NB4 (cell line): ENCODE measurements around the gene EGFL7.

Source experiments
- CTCF ChIP-seq: IDR thresholded peaks from one replicate; pipeline ENCODE4 v1.5.1; 2012; ENCODE audit warnings: low read depth, low read length
- MAX ChIP-seq: IDR thresholded peaks from 2 replicates; pipeline ENCODE4 v1.6.1; 2011; ENCODE audit warnings: low read depth, low read length
- MYC ChIP-seq: IDR thresholded peaks from 2 replicates; pipeline ENCODE4 v1.6.1; 2011; ENCODE audit warnings: low read depth, low read length
- POLR2A ChIP-seq: IDR thresholded peaks from 2 replicates; pipeline ENCODE4 v1.6.1; 2011; ENCODE audit warnings: mild to moderate bottlenecking; ENCODE audit not compliant: insufficient read length; ENCODE audit errors: extremely low read depth

GRCh38 chr9:136684339-136684738 lies 21.6 kb downstream of the EGFL7 start:
- TF ChIP-seq MYC (no peak), CTCF (no peak), POLR2A (no peak), MAX (no peak)
